Endothelial cell of umbilical vein (primary cell): ENCODE data around the gene OR5M8. TPM values are rescaled to one million over a fixed set of nuclear protein-coding genes. Genes with fewer than 3 reads are reported as not detected.

Source experiments
- BruUV-seq: library from RNA; stranded (reverse); fragments of 400-500 nt; replicated peaks from 2 replicates; lab custom pipeline; 2021; lab: Mats Ljungman, UMichigan
- CTCF ChIA-PET: fragments of 300-600, 350-600 bp; sonication (Branson Sonifier 250); formaldehyde crosslinking; loops from one replicate; lab custom pipeline; 2021; ENCODE audit warnings: antibody characterized with exemption, inconsistent platforms; lab: Charles Lee
- POLR2A ChIA-PET: fragments of 300-600, 350-600 bp; sonication (Branson Sonifier 250); formaldehyde crosslinking; loops from one replicate; lab custom pipeline; 2021; ENCODE audit warnings: antibody characterized with exemption, inconsistent platforms; lab: Charles Lee
- DNase-seq: peaks from one replicate; pipeline ENCODE4 v3.0.0-alpha.2; 2011; ENCODE audit warnings: low read depth, low spot score
- FAIRE-seq: peaks from 2 replicates; lab custom pipeline; 2011; peaks lifted over from hg19 to GRCh38; lab: Jason Lieb, UNC
- H2AFZ ChIP-seq: 2 replicates; pipeline ENCODE4 v1.6.0; 2012; ENCODE audit warnings: low read depth, low read length, control low read depth, inconsistent platforms
- H3K27ac ChIP-seq: 2 replicates; pipeline ENCODE4 v1.5.1; 2011; ENCODE audit warnings: low read depth, mild to moderate bottlenecking, control low read depth, low read length, moderate library complexity; ENCODE audit not compliant: insufficient read depth
- H3K27me3 ChIP-seq, 2 experiments: 2 replicates each; pipeline versions ENCODE4 v1.6.0 to v1.6.1; 2011; ENCODE audit warnings: low read length in 2 of 2, mixed read lengths in 1 of 2; ENCODE audit not compliant: control insufficient read depth in 2 of 2, insufficient read depth in 2 of 2
- H3K36me3 ChIP-seq, 2 experiments: 2 replicates in 1 of 2; 3 replicates in 1 of 2; pipeline ENCODE4 v1.5.1; 2011; ENCODE audit warnings: low read length in 2 of 2, mild to moderate bottlenecking in 1 of 2, moderate library complexity in 1 of 2; ENCODE audit not compliant: control insufficient read depth in 2 of 2, insufficient read depth in 2 of 2; ENCODE audit errors: extremely low read depth in 1 of 2
- H3K4me1 ChIP-seq: 3 replicates; pipeline ENCODE4 v1.5.1; 2011; ENCODE audit warnings: mild to moderate bottlenecking, low read length; ENCODE audit not compliant: control insufficient read depth, insufficient read depth; ENCODE audit errors: extremely low read depth
- H3K4me2 ChIP-seq: 2 replicates; pipeline ENCODE4 v1.6.1; 2011; ENCODE audit warnings: low read length, control low read depth, mixed read lengths; ENCODE audit not compliant: insufficient read depth
- H3K4me3 ChIP-seq, 3 experiments: fragments of 200-600 bp in 1 of 3; sonication (generic), shearing (Covaris generic) in 1 of 3; replicated peaks in 1 of 3; 2 replicates each; pipeline ENCODE4 v1.5.1; 2011 to 2016; ENCODE audit warnings: control low read depth in 3 of 3, low read length in 3 of 3, mild to moderate bottlenecking in 2 of 3, inconsistent platforms in 1 of 3, low read depth in 1 of 3, moderate library complexity in 1 of 3; ENCODE audit not compliant: insufficient read depth in 1 of 3
- H3K79me2 ChIP-seq: 2 replicates; pipeline ENCODE4 v1.6.0; 2012; ENCODE audit warnings: low read length, inconsistent platforms; ENCODE audit not compliant: control insufficient read depth, insufficient read depth
- H3K9ac ChIP-seq: replicated peaks from 2 replicates; pipeline ENCODE3; 2011; ENCODE audit warnings: low read length, control low read depth; ENCODE audit not compliant: insufficient read depth; ENCODE audit errors: extremely low read depth
- H3K9me1 ChIP-seq: replicated peaks from 3 replicates; pipeline ENCODE4 v1.6.0; 2011; ENCODE audit warnings: mild to moderate bottlenecking, low read length; ENCODE audit not compliant: control insufficient read depth, insufficient read depth; ENCODE audit errors: extremely low read depth
- H3K9me3 ChIP-seq: replicated peaks from 2 replicates; pipeline ENCODE4 v1.5.1; 2012; ENCODE audit warnings: low read length, inconsistent platforms; ENCODE audit not compliant: control insufficient read depth, insufficient read depth
- H4K20me1 ChIP-seq: replicated peaks from 2 replicates; pipeline ENCODE3; 2011; ENCODE audit warnings: mild to moderate bottlenecking, low read length; ENCODE audit not compliant: control insufficient read depth, insufficient read depth; ENCODE audit errors: extremely low read depth
- CTCF ChIP-seq, 2 donors: IDR thresholded peaks; 1 replicate in 1 of 2; 2 replicates in 1 of 2; pipeline ENCODE4 v1.5.1; 2011; ENCODE audit warnings: low read length in 2 of 2, mild to moderate bottlenecking in 2 of 2, moderate library complexity in 2 of 2, control low read depth in 1 of 2, inconsistent platforms in 1 of 2, low read depth in 1 of 2; ENCODE audit not compliant: insufficient read depth in 1 of 2; ENCODE audit errors: extremely low read depth in 1 of 2
- EZH2 ChIP-seq: IDR thresholded peaks from 2 replicates; pipeline ENCODE4 v1.6.1; 2012; ENCODE audit warnings: borderline replicate concordance, low read depth, mild to moderate bottlenecking, moderate library complexity, low read length, inconsistent platforms; ENCODE audit not compliant: severe bottlenecking
- FOS ChIP-seq: IDR thresholded peaks from 2 replicates; pipeline ENCODE4 v1.6.1; 2011; ENCODE audit warnings: mild to moderate bottlenecking, low read length, moderate library complexity, borderline replicate concordance; ENCODE audit not compliant: insufficient read depth
- MAX ChIP-seq: IDR thresholded peaks from 2 replicates; pipeline ENCODE4 v1.6.1; 2011; ENCODE audit not compliant: insufficient read depth, insufficient read length
- MYC ChIP-seq: IDR thresholded peaks from one replicate; pipeline ENCODE4 v1.6.1; 2011; ENCODE audit warnings: mild to moderate bottlenecking, low read depth, low read length
- POLR2AphosphoS5 ChIP-seq: IDR thresholded peaks from 2 replicates; pipeline ENCODE4 v1.6.1; 2012; ENCODE audit warnings: low read depth, mild to moderate bottlenecking, control low read depth, low read length, moderate library complexity; ENCODE audit not compliant: insufficient read depth
- dilution Hi-C: fragments of 300-500 bp; cut with MboI; formaldehyde crosslinking; loops from one replicate; pipeline ENCODE4 v1.15.0; 2019; ENCODE audit warnings: low sequenced_read_pairs; ENCODE audit not compliant: extremely low pct_ligation_motif_present
- intact Hi-C: fragments of 100-400 bp; cut with micrococcal nuclease; formaldehyde crosslinking; loops from one replicate; pipeline ENCODE4 v1.10.0; 2022
- polyA plus RNA-seq, 4 experiments: library from polyadenylated mRNA; depleted of rRNA in 3 of 4; stranded (reverse) in 3 of 4; unstranded in 1 of 4; fragments of >200 nt; gene quantifications; 2 replicates each; pipeline versions ENCODE4 v1.2.1 to v1.2.3, GENCODE V29; 2011 to 2012; ENCODE audit warnings: missing spikeins in 1 of 4
- total RNA-seq: library from RNA; stranded (reverse); gene quantifications from 2 replicates; pipeline ENCODE4 v1.2.3, GENCODE V29; 2021

OR5M8 gene
- total and polyA plus RNA-seq, 2 donors (not counting 3 experiments of a cell fraction or from before 2014, with no cell fraction given) = not detected

GRCh38 chr11:56486801-56487200 lies 4.4 kb downstream of the OR5M8 start:
- Histone ChIP-seq H3K4me2 (no peak overlapping the region), H3K27me3 (no peaks in the 10 kb centered on the region), H3K4me1 (no peaks in the 10 kb centered on the region), H3K79me2 (no peaks in the 10 kb centered on the region), H4K20me1 (no peaks in the 10 kb centered on the region), H2AFZ (no peak overlapping the region), H3K9ac (no peak overlapping the region), H3K27ac (no peak overlapping the region), H3K4me3 (no peak overlapping the region), H3K9me1 (no peaks in the 10 kb centered on the region), H3K36me3 (no peaks in the 10 kb centered on the region), H3K9me3 (no peaks in the 10 kb centered on the region)
- dilution Hi-C loops (no loop called here), intact Hi-C loops (no loop called here)
- DNase-seq = no peak
- ChIA-PET CTCF (no interaction called here), POLR2A (no interaction called here)
- FAIRE-seq = no peak
- no TSS peak for BruUV-seq
- TF ChIP-seq CTCF (IDR thresholded peaks at IDR 0.05; ENCODE audit: extremely low read depth in 1 of 2, insufficient read depth in 1 of 2, low read depth in 1 of 2, low read length in 2 of 2) = no peak
- TF ChIP-seq EZH2 = no peak
- no peak for TF ChIP-seq POLR2AphosphoS5
- no peak for TF ChIP-seq FOS
- no peak for TF ChIP-seq MYC
- no peak for TF ChIP-seq MAX
